NCI-H446 treated with DMSO at 0.1 percent for 48 hours (cell line): ENCODE data around the gene SIM2.

Source experiments
- DNase-seq: peaks from one replicate; lab custom pipeline; 2025; lab: John Stamatoyannopoulos, UW

SIM2 gene

GRCh38 chr21:36688324-36688723, 10.6 kb upstream of the SIM2 start:
- no peak for DNase-seq

GRCh38 chr21:36689324-36689723, 9.6 kb upstream of the SIM2 start:
- DNase-seq: no peak

GRCh38 chr21:36690628-36691554, 8.0 kb upstream of the SIM2 start:
- DNase-seq: no peak

GRCh38 chr21:36691555-36692041, 7.3 kb upstream of the SIM2 start:
- DNase-seq: no peak

DNA sequence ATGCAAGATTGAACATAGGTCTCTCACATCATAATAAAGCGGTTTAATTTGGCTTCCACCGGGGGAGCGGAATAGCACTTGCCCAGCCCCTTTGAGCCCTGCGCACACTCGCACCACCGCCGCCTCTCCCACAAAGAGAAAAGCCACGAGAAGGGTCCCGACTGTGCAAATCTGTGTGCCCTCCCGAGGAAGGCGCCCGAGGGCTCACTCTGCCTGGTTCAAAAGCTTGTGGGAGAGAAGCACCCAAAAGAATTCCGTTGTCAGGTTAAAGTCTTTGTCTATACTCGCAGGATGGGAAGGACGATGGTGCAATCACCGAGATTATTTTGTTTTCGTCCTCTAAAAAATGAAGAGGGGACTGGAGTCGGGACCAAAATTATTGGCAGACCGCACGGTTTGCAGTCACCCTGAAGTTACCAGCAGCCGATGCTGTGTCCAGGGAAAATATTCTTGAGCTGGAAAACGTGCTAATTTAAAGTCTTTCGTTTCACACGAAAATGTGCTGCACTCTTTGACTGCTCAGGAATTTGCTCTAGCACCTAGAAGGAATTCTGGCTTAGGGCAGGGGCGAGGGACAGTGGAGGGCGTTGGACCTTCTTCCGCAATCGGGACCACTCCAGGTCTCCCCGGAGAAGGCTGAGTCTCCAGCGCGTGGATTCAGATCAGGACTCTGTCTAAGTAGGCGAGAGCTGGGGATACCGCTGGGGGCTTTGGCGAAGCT, 6.6 kb upstream of the SIM2 start:
- DNase-seq: no peak

DNA sequence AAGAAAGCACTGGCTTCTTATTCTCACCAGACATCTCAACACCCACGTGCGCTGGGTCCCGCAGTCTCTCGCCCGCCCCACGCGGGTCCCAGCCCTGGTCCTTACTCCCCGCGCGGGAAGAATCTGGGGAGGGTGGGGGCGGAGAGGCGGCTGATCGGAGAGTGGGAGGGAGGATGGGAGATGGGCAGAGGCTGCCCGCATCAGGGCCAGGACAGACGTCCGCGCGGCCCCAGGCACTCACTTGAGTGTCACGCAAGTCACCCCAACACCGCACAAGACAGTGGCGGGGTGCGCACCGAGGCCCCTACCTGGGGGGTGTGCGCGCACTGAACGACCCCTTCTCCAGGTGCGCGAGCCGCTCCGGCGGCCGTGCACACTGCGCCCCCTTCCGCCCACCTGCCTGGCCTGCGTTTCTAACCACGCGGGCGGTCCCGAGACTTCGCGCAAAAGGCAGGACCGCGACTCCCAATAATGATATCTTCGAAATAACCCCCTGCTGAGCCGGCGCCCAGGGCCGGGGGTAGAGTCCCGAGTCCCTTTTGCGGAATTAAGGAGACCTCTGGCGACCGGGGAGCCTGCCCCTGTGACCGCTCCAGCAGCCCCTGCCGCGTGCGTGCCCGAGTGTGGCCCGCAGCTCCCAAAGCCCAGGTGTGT, 6.0 kb upstream of the SIM2 start:
- DNase-seq: no peak

DNA sequence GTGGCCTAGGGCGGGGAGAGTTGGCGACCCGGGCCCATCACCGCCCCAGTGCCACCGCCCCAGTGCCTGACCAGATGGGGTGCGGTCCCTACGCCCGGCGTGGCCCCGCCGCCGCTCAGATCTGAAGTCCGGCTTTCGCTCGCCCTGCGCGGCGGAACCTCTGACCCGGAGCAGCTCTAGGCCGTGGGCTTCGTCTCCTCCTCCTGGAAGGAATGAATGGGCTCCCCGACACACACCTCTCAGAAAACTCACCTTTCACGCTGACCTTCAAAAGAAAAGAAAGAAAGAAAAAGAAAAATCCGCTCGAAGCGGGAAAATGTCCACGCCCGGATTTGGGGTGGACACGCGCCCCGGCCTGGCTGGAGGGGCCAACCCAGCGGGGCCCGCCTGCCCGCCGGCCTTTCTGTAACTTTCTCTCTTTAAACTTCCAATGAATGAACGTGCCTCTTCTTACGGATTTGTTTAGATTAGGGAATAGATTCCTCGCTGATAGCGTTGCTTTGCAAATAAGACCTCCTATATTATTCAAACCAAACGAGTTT, 5.4 kb upstream of the SIM2 start:
- no peak for DNase-seq

DNA sequence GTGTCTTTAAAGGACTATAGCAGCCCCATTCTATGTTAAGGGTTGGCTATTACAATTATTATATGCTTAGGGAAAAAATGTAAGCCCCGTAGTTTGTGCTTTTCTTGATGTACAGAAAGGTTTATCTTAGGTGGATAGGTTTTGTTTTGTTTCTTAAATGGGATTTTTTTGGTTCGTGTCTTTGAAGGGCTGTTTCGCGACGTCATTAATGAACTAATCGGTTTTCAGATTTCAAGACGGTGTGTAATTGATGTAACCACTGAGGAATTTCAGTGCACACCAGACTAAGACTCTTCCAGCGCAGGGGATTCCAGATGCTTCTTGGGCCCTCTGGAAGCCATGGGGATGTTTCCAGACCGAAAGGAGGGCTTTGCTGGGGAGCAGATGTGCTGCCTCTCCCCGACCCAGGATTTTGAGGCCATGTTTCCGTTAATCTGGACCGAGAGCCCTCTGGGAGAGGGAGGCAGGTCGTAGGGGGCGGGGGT, 4.8 kb upstream of the SIM2 start:
- no peak for DNase-seq

DNA sequence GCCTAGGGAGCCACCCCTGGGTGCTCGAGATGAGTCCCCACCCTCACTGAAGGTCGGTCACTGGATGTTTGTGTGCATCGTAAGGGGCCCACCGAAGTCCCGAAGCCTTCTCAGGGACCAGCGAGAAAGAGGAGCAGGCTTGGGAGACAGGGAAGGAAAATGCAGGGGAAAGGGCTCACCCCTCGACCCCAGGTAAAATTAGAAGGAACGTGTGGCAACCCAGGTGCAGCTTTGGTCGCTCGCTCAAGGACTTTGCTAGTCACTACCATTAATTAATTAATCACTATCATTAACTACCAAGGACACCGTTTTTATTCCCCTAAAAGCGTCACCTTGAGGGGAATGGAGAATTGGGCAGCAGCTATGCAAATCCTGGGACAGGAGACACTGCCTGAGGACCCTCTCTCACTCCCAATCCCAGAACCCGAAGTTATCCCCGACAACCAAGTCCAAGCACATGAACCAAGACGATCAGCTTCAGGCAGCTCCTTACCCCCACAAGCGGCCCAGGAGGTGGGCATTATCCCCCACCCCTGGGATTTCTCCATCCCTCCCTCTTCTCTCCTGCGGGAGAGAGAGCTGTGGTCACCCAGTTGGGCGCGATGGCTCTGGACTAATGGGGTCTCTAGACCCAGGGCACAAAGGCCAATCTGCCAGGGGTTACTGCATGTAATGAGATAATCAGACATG, 4.2 kb upstream of the SIM2 start:
- DNase-seq: no peak

- no peak for DNase-seq
Measured at GRCh38 chr21:36695283-36695634, 3.7 kb upstream of the SIM2 start.

- DNase-seq: no peak
Measured at GRCh38 chr21:36695671-36696389, 3.1 kb upstream of the SIM2 start.

DNA sequence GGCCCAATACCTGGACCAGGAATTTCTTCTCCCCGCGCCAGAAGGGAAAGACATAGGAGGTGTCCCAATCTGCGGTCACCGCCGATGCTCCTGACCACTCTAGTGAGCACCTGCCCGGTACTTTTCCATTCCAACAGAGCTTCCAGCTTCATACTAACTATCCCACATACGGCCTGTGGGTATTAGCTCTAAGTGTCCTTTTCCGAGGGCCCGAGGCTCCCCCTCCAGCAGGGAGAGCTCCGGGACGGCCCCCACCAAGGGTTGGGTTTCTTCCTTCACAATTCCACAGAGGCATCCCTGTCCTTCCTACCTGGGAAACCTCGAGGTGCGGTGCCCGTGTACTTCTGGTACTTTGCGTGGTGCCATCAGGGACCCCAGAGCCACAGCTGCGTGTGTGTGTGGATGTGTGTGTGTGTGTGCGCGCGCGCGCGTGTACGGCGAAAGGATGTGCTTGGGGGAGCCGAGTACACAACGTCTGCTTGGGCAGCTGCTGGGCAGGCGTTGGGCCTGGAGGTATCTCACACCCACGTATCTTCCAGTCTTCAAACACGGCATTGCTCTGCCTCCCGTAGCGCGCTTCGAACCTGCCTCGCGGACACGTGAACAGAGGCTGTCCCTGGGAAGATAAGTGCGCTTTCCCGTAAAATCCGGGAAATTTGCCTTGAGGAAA, 2.4 kb upstream of the SIM2 start:
- no peak for DNase-seq

- no peak for DNase-seq
Measured at GRCh38 chr21:36697060-36697850, 1.7 kb upstream of the SIM2 start.

- no peak for DNase-seq
Measured at GRCh38 chr21:36697851-36698384, 997 bp upstream of the SIM2 start.

DNA sequence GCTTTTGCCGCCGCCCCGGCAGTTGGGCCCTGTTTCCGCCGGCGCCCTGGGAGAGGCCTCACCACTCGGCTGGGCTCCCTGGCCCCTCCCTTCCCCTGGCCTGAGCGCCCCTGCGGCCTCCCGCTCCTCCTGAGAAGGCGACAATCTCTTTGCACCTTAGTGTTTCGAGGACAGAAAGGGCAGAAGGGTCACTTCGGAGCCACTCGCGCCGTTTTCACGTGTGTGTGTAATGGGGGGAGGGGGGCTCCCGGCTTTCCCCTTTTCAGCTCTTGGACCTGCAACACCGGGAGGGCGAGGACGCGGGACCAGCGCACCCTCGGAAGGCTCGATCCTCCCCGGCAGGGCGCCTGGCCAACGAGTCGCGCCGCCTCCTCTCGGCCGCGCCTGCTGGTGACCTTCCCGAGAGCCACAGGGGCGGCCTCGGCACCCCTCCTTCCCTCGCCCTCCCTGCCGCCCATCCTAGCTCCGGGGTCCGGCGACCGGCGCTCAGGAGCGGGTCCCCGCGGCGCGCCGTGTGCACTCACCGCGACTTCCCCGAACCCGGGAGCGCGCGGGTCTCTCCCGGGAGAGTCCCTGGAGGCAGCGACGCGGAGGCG, 432 bp upstream of the SIM2 start:
- DNase-seq: no peak

- no peak for DNase-seq
Measured at GRCh38 chr21:36699546-36700294, 805 bp downstream of the SIM2 start.

DNA sequence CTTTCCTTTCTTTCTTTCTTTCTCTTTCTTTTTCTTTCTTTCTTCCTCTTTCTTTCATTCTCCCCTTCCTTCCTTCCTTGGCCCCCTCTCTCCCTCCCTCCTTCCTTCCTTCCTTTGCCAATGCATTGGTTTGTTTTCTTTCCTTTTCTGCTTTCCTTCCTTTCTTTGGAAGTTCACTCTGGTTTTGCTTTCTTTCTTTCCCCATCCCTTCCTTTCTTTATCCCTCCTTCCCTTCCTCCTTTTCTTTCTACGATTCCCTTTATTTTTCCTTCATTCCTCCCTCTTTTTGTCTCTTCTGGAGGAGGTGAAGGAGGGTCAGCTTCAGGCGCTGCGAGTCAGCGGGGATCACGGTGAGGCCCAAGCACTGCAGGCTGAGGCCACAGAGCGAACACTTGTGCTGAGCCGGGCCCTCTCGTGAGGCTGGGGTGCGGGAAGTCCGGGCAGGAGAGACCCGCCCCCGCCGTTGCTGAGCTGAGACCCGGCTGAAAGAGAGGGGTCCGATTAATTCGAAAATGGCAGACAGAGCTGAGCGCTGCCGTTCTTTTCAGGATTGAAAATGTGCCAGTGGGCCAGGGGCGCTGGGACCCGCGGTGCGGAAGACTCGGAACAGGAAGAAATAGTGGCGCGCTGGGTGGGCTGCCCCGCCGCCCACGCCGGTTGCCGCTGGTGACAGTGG, 1.5 kb downstream of the SIM2 start:
- DNase-seq: no peak
